Neural crest cell (in vitro differentiated cells): ENCODE data around the gene LRRN2. TPM values are rescaled to one million over a fixed set of nuclear protein-coding genes. Genes with fewer than 3 reads are reported as not detected.

Experiments used
- DNase-seq: peaks from one replicate; pipeline ENCODE4 v3.0.0; 2021; ENCODE audit warnings: low read depth, mixed read lengths, low spot score
- H3K27ac Mint-ChIP-seq: one replicate; pipeline ENCODE4 v1.8.0; 2021; ENCODE audit warnings: mild to moderate bottlenecking, mixed read lengths; ENCODE audit not compliant: unreplicated experiment
- H3K27me3 Mint-ChIP-seq: 2 replicates; pipeline ENCODE4 v1.8.0; 2021; ENCODE audit warnings: low read depth, mild to moderate bottlenecking, mixed read lengths
- H3K36me3 Mint-ChIP-seq: 2 replicates; pipeline ENCODE4 v1.8.0; 2021; ENCODE audit warnings: low read depth, mild to moderate bottlenecking, mixed read lengths
- H3K4me1 Mint-ChIP-seq: 2 replicates; pipeline ENCODE4 v1.8.0; 2021; ENCODE audit warnings: mixed read lengths
- H3K4me3 Mint-ChIP-seq: one replicate; pipeline ENCODE4 v1.8.0; 2021; ENCODE audit warnings: mild to moderate bottlenecking, mixed read lengths
- H3K9me3 Mint-ChIP-seq: 2 replicates; pipeline ENCODE4 v1.8.0; 2021; ENCODE audit warnings: mixed read lengths
- total RNA-seq: library from RNA; stranded (reverse); gene quantifications from 2 replicates; pipeline ENCODE4 v1.2.1, GENCODE V29; 2021
- TF ChIP-seq, protein P1 (sequence below): fragments of 200-600 bp; sonication (generic); conservative IDR thresholded peaks from 2 replicates; pipeline ENCODE4 v1.5.0; 2021; ENCODE audit warnings: antibody characterized with exemption, mild to moderate bottlenecking

LRRN2 gene
- total RNA-seq, 1 donor from 2014 or later = 5.0 TPM

DNA sequence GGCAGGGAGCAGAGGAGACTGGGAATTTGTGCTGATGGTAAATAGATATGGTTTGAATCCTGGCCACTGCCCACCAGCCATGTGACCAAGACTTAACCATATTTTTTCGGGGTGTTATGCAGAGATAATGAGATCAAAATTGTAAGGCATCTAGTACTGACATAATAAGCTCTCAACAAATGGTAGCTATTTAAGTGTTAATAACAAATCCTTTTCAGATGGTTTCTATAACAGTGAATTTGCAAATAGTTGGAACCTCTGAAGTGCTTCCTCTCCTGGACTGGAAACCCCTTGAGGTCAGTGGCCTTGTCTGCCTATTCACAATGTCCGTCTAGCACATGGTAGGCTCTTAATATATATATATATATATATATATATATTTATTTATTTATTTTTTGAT is 104.7 kb downstream of the LRRN2 start:
- Mint-ChIP-seq H3K27ac (no peak overlapping the region), H3K36me3 (no peaks in the 10 kb centered on the region), H3K9me3 (no peaks in the 10 kb centered on the region), H3K4me3 (no peak overlapping the region), H3K27me3 (no peaks in the 10 kb centered on the region), H3K4me1 (peaks cover 24% of the 10 kb centered on the region)
- TF ChIP-seq, protein P1, sequence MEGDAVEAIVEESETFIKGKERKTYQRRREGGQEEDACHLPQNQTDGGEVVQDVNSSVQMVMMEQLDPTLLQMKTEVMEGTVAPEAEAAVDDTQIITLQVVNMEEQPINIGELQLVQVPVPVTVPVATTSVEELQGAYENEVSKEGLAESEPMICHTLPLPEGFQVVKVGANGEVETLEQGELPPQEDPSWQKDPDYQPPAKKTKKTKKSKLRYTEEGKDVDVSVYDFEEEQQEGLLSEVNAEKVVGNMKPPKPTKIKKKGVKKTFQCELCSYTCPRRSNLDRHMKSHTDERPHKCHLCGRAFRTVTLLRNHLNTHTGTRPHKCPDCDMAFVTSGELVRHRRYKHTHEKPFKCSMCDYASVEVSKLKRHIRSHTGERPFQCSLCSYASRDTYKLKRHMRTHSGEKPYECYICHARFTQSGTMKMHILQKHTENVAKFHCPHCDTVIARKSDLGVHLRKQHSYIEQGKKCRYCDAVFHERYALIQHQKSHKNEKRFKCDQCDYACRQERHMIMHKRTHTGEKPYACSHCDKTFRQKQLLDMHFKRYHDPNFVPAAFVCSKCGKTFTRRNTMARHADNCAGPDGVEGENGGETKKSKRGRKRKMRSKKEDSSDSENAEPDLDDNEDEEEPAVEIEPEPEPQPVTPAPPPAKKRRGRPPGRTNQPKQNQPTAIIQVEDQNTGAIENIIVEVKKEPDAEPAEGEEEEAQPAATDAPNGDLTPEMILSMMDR = no peak
- DNase-seq = no peak

DNA sequence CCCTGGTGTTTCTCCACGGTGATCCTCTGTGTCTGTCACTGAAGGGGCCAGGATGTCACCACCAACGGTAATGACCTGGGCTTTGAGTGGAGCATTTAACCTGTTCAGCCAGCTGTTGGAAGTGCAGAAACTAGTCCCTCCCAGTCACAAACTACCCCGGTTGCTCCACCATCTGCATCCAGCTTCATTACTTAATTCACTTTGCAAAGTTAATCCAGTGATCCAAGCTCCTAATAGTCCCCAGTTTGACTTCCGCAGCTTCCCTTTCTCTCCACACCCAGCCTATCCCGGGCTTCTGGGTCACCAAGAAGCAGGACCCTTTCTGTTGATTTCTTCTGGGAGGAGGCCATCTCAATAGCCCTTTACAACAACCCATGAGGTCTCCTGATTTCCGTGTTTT is 105.9 kb downstream of the LRRN2 start:
- H3K27me3 Mint-ChIP-seq = no peaks in the 10 kb centered on the region
- DNase-seq = no peak
- H3K27ac Mint-ChIP-seq = peak overlapping the region; percentile 25
- H3K36me3 Mint-ChIP-seq = no peaks in the 10 kb centered on the region
- TF ChIP-seq, protein P1 = no peak
- H3K4me3 Mint-ChIP-seq = no peak overlapping the region
- no peaks in the 10 kb centered on the region for H3K9me3 Mint-ChIP-seq
- peaks cover 30% of the 10 kb centered on the region for H3K4me1 Mint-ChIP-seq

DNA sequence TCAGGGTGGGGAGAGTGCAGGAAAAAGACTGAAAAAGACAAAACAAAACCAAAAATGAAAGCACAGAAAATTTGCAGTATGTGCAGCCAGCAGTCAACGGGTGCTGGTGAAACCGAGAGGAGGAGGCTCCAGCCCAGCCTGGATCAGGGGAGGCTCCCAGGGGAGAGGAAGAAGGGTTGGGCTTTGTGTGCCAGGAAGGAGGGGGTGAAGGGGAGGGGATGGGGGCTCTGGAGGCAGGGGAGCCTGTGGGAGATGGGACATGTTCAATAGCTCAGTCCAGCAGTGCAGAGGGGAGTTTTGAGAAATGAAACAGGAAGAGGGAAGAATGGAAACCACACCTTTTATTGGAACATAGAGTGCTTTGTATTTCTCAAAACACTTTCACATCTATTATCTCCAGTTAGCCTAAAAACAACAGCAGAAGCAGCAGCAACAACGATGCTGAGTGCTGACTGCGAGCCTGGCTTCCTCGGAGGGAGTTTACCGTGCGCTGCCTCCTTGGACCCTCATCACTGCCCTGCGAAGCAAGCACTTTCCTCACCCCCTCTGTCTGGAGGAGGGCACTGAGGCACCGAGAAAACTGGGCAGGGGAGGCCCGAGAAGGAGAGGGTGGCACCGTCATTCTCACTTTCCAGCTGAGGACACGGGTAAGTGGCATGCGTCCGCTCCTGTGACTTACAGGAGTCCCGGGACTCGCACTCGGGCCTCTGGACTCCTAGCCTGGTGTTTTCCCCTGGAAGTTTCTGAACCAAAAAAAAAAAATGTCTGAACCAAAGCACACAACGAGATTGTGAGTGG is 106.5 kb downstream of the LRRN2 start:
- H3K4me3 Mint-ChIP-seq = no peak overlapping the region
- H3K9me3 Mint-ChIP-seq = no peaks in the 10 kb centered on the region
- H3K27ac Mint-ChIP-seq = no peak overlapping the region
- H3K36me3 Mint-ChIP-seq = no peaks in the 10 kb centered on the region
- H3K27me3 Mint-ChIP-seq = no peaks in the 10 kb centered on the region
- no peak for DNase-seq
- TF ChIP-seq, protein P1 = no peak
- peaks cover 33% of the 10 kb centered on the region for H3K4me1 Mint-ChIP-seq

DNA sequence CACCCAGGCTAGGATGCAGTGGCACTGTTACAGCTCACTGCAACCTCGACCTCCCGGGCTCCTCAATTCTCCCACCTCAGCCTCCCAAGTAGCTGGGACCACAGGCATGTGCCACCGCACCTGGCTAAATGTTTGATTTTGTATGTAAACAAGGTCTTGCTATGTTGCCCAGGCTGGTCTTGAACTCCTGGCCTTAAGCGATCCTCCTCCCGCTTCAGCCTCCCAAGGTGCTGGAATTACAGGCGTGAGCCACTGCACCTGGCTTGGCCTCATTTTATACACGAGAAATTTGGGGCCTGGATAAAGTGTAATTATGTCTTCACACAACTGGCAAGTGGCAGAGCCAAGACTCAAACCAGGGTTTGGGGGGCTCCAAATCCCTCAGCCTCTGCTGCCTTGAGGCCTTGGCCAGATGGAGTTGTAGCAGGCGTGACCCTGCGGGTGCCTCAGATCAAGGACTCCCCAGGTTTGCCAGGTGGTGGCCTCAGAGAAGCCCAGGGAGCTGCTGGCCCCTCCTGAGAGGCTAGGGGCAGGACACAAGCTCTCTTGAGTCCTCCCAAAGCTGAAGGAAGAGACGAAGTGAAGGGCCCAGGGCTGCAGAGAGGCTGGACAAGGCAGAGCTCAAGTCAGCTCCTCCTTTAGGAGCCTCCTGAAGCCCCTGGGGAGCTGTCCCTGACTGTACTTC is 107.6 kb downstream of the LRRN2 start:
- no peak for DNase-seq
- Mint-ChIP-seq H3K27ac (no peak overlapping the region), H3K4me1 (peaks cover 36% of the 10 kb centered on the region), H3K9me3 (no peaks in the 10 kb centered on the region), H3K27me3 (no peaks in the 10 kb centered on the region), H3K4me3 (no peak overlapping the region), H3K36me3 (no peaks in the 10 kb centered on the region)
- TF ChIP-seq, protein P1 = no peak

DNA sequence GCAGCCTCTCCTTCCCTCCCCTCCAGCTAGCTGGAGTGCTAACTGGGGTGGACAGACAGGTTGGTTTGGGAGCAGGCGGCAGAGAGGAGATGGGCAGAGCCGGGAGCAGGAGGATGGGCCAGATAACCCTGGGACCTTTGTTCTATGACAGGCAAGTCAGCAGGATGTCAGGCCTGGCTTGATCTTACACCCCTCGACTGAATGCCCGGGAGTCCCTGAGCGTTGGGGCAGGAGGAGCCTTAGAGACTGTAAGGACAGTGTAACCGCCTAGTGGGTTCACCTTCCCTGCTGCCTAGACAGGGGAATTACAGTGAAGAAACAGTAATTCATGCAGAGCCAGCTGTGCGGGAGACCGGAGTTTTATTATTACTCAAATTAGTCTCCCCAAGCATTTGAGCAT is 109.1 kb downstream of the LRRN2 start:
- Mint-ChIP-seq H3K27me3 (no peaks in the 10 kb centered on the region), H3K4me3 (no peak overlapping the region), H3K36me3 (no peaks in the 10 kb centered on the region), H3K4me1 (peaks cover 36% of the 10 kb centered on the region), H3K27ac (no peak overlapping the region), H3K9me3 (no peaks in the 10 kb centered on the region)
- TF ChIP-seq, protein P1 = peak; percentile 23
- DNase-seq = no peak
